CD8-positive, alpha-beta memory T cell (primary cell): ENCODE results near the gene WASF2. TPM values are rescaled to one million over a fixed set of nuclear protein-coding genes. Genes with fewer than 3 reads are reported as not detected.

Experiments used
- CTCF ChIA-PET: fragments of 350-600 bp; sonication (Branson Sonifier 250); formaldehyde crosslinking; loops from one replicate; lab custom pipeline; 2021; ENCODE audit warnings: antibody characterized with exemption; lab: Charles Lee
- POLR2A ChIA-PET: fragments of 350-600 bp; sonication (Branson Sonifier 250); formaldehyde crosslinking; loops from one replicate; lab custom pipeline; 2021; ENCODE audit warnings: antibody characterized with exemption; lab: Charles Lee
- DNase-seq, 5 donors: peaks; one replicate each; pipeline versions ENCODE4 v3.0.0 to v3.0.0-alpha.2; 2020 to 2022; ENCODE audit warnings: mixed read lengths in 1 of 5
- H3K27ac ChIP-seq: one replicate; pipeline ENCODE4 v1.7.0; 2013; ENCODE audit warnings: low read depth, mild to moderate bottlenecking, low read length, moderate library complexity
- H3K27me3 ChIP-seq: 2 replicates; pipeline ENCODE4 v1.7.0; 2013; ENCODE audit warnings: low read length, mild to moderate bottlenecking; ENCODE audit not compliant: insufficient read depth, poor library complexity, severe bottlenecking
- H3K36me3 ChIP-seq: 2 replicates; pipeline ENCODE4 v1.7.0; 2013; ENCODE audit warnings: mild to moderate bottlenecking, low read length, moderate library complexity; ENCODE audit not compliant: insufficient read depth
- H3K4me1 ChIP-seq: 2 replicates; pipeline ENCODE4 v1.7.0; 2013; ENCODE audit warnings: mild to moderate bottlenecking, low read length, moderate library complexity; ENCODE audit not compliant: insufficient read depth
- H3K4me3 ChIP-seq: 2 replicates; pipeline ENCODE4 v1.7.0; 2013; ENCODE audit warnings: mild to moderate bottlenecking, low read length
- H3K9me3 ChIP-seq: 2 replicates; pipeline ENCODE4 v1.7.0; 2013; ENCODE audit warnings: mild to moderate bottlenecking, low read length
- H3K27ac Mint-ChIP-seq, 8 donors: one replicate each; pipeline ENCODE4 v1.8.0; 2020 to 2021; ENCODE audit warnings: mixed read lengths in 8 of 8, mild to moderate bottlenecking in 6 of 8, inconsistent platforms in 3 of 8, moderate library complexity in 3 of 8
- H3K27me3 Mint-ChIP-seq, 2 donors: one replicate each; pipeline ENCODE4 v1.8.0; 2020 to 2021; ENCODE audit warnings: mixed read lengths in 2 of 2, mild to moderate bottlenecking in 1 of 2, moderate library complexity in 1 of 2
- H3K36me3 Mint-ChIP-seq, 3 donors: one replicate each; pipeline ENCODE4 v1.8.0; 2020 to 2021; ENCODE audit warnings: mixed read lengths in 3 of 3, inconsistent platforms in 1 of 3, mild to moderate bottlenecking in 1 of 3
- H3K4me1 Mint-ChIP-seq, 3 donors: one replicate each; pipeline ENCODE4 v1.8.0; 2020 to 2021; ENCODE audit warnings: mixed read lengths in 3 of 3, inconsistent platforms in 1 of 3, mild to moderate bottlenecking in 1 of 3
- H3K4me3 Mint-ChIP-seq, 7 donors: one replicate each; pipeline ENCODE4 v1.8.0; 2020 to 2021; ENCODE audit warnings: mixed read lengths in 7 of 7, mild to moderate bottlenecking in 6 of 7, moderate library complexity in 4 of 7, inconsistent platforms in 2 of 7
- H3K9me3 Mint-ChIP-seq, 5 donors: one replicate each; pipeline ENCODE4 v1.8.0; 2020 to 2022; ENCODE audit warnings: mixed read lengths in 5 of 5, mild to moderate bottlenecking in 3 of 5, moderate library complexity in 2 of 5, inconsistent platforms in 1 of 5
- polyA plus RNA-seq: library from polyadenylated mRNA; unstranded; fragments of 300-500 nt; fragmentation: Illumina TruSeq; gene quantifications from one replicate; pipeline ENCODE4 v1.2.3, GENCODE V29; 2021
- total RNA-seq, 2 experiments: library from RNA; stranded (reverse); gene quantifications; one replicate each; pipeline ENCODE4 v1.2.3, GENCODE V29; 2021

WASF2 gene
- total and polyA plus RNA-seq, 3 experiments from 2014 or later: 64.1 to 128 (median 120) TPM

DNA sequence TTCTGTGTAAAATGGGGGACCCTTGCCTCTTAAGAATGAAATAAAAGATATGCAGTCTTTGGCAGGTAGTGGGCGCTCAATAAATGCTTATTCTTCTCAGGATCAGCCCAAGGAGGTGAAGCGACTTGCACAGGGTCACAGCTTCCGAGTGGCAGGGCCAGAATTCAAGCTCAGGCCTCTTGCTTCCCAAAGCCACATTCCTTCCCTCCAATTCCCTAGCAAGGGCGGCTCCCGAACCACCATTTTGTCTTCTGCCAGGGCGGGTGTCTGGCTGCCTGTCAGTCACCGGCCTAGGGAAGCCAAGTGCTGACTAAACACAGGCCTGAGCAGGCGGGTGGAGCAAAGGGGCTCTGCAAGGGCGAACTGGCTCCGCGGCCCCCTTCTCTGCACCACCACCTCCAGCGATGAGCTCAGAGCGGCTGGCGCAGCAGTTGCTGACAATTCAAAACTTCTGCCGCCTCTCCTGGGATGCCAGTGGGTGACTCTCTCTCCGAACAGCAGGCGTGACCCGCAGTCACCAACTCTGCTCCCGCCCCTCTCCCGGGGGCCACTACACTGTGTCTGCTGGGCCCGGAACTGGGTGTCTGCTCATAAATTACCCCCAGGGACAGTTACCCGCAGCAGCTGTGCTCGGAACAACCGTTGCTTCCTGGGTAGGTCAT lies 86.8 kb downstream of the WASF2 start:
- Mint-ChIP-seq H3K36me3 (peaks cover 0 to 28% (median 4%) of the 10 kb centered on the region in 3 donors), H3K27me3 (peaks cover 0 to 1% of the 10 kb centered on the region in 2 donors), H3K9me3 (no peaks in the 10 kb centered on the region), H3K4me3 (peak overlapping the region in 5 of 7 donors; percentile 41 to 62 (median 45)), H3K4me1 (peaks cover 14 to 19% (median 15%) of the 10 kb centered on the region in 3 donors), H3K27ac (peak overlapping the region in 7 of 8 donors; percentile 29 to 96 (median 86))
- ChIA-PET POLR2A (no interaction called here), CTCF (interaction anchor here (1.0 to 13.6 kb wide), 8 partner anchors 9 to 266 kb away, joined by 3 to 283 read pairs (median 4); partner anchors contain the start of gene AHDC1)
- H3K36me3 ChIP-seq: no peaks in the 10 kb centered on the region
- peaks cover 17% of the 10 kb centered on the region for H3K4me1 ChIP-seq
- no peaks in the 10 kb centered on the region for H3K9me3 ChIP-seq
- H3K27ac ChIP-seq: no peak overlapping the region
- DNase-seq: peak in 3 of 5 donors; percentile 29 to 52 (median 46)
- no peaks in the 10 kb centered on the region for H3K27me3 ChIP-seq
- no peak overlapping the region for H3K4me3 ChIP-seq

- ChIA-PET CTCF (interaction anchor here (1.1 to 13.6 kb wide), 8 partner anchors 8 to 260 kb away, joined by 3 to 283 read pairs (median 4); partner anchors contain the start of gene AHDC1), POLR2A (no interaction called here)
- Mint-ChIP-seq H3K27ac (peak overlapping the region in 5 of 8 donors; percentile 47 to 96 (median 86)), H3K9me3 (no peaks in the 10 kb centered on the region), H3K4me1 (peaks cover 14 to 19% (median 15%) of the 10 kb centered on the region in 3 donors), H3K4me3 (peak overlapping the region in 1 of 7 donors; percentile 6), H3K36me3 (peaks cover 0 to 19% (median 4%) of the 10 kb centered on the region in 3 donors), H3K27me3 (peaks cover 0 to 1% of the 10 kb centered on the region in 2 donors)
- Histone ChIP-seq H3K36me3 (no peaks in the 10 kb centered on the region), H3K4me3 (no peak overlapping the region), H3K9me3 (no peaks in the 10 kb centered on the region), H3K4me1 (peaks cover 17% of the 10 kb centered on the region), H3K27ac (no peak overlapping the region), H3K27me3 (no peaks in the 10 kb centered on the region)
- DNase-seq: no peak
Measured at GRCh38 chr1:27402349-27402754, 87.6 kb downstream of the WASF2 start.

DNA sequence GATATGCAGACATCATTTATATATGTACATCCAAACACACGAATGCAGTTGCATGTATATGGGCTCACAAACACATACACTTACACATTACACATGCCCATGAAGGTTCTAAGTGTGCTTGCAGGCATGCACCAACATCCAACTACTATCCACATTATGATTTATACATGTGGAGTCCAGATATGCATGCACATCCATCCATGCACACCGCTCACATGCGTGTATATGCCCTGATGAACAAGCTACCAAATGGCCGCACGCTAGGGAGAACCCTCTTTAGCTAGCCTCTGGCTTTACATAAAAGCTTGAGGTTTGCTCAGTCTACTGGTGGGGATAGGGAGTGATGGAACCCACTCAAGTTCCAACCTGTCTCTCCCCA lies 89.0 kb downstream of the WASF2 start:
- no peaks in the 10 kb centered on the region for H3K36me3 ChIP-seq
- H3K27me3 Mint-ChIP-seq: peaks cover 0 to 1% of the 10 kb centered on the region in 2 donors
- POLR2A ChIA-PET: interaction anchor here (0.6 kb wide), 1 partner anchor 204 kb away, joined by 3 read pairs; no protein-coding TSS in a partner anchor
- no peaks in the 10 kb centered on the region for H3K9me3 ChIP-seq
- H3K4me1 Mint-ChIP-seq: peaks cover 14 to 19% (median 15%) of the 10 kb centered on the region in 3 donors
- no peak overlapping the region for H3K4me3 Mint-ChIP-seq
- H3K4me3 ChIP-seq: no peak overlapping the region
- peak overlapping the region in 6 of 8 donors; percentile 6 to 84 (median 14) for H3K27ac Mint-ChIP-seq
- H3K27ac ChIP-seq: no peak overlapping the region
- CTCF ChIA-PET: interaction anchor here (2.1 to 13.6 kb wide), 2 partner anchors 101 to 206 kb away, joined by 5 to 283 read pairs; no protein-coding TSS in a partner anchor
- peaks cover 17% of the 10 kb centered on the region for H3K4me1 ChIP-seq
- no peak for DNase-seq
- H3K9me3 Mint-ChIP-seq: no peaks in the 10 kb centered on the region
- no peaks in the 10 kb centered on the region for H3K27me3 ChIP-seq
- peaks cover 0 to 8% (median 0%) of the 10 kb centered on the region in 3 donors for H3K36me3 Mint-ChIP-seq

GRCh38 chr1:27400082-27400962 lies 89.6 kb downstream of the WASF2 start:
- POLR2A ChIA-PET: no interaction called here
- CTCF ChIA-PET: interaction anchor here (1.1 to 13.6 kb wide), 5 partner anchors 43 to 208 kb away, joined by 3 to 283 read pairs (median 4); no protein-coding TSS in a partner anchor
- H3K27me3 ChIP-seq: no peaks in the 10 kb centered on the region

GRCh38 chr1:27399251-27400025 lies 90.5 kb downstream of the WASF2 start:
- DNase-seq: no peak
- H3K9me3 ChIP-seq: no peaks in the 10 kb centered on the region
- POLR2A ChIA-PET: no interaction called here
- H3K9me3 Mint-ChIP-seq: no peaks in the 10 kb centered on the region
- peaks cover 26% of the 10 kb centered on the region for H3K4me1 ChIP-seq
- no peak overlapping the region for H3K4me3 ChIP-seq
- no peak overlapping the region for H3K4me3 Mint-ChIP-seq
- CTCF ChIA-PET: interaction anchor here (1.1 to 13.6 kb wide), 5 partner anchors 42 to 209 kb away, joined by 3 to 283 read pairs (median 4); no protein-coding TSS in a partner anchor
- no peaks in the 10 kb centered on the region for H3K27me3 ChIP-seq
- peak overlapping the region in 3 of 8 donors; percentile 29 to 52 (median 38) for H3K27ac Mint-ChIP-seq
- peaks cover 0 to 1% of the 10 kb centered on the region in 2 donors for H3K27me3 Mint-ChIP-seq
- H3K4me1 Mint-ChIP-seq: peaks cover 18 to 27% (median 27%) of the 10 kb centered on the region in 3 donors
- no peak overlapping the region for H3K27ac ChIP-seq
- no peaks in the 10 kb centered on the region for H3K36me3 ChIP-seq
- peaks cover 0 to 4% (median 0%) of the 10 kb centered on the region in 3 donors for H3K36me3 Mint-ChIP-seq

More at GRCh38 chr1:27400082-27400962, 89.6 kb downstream of the WASF2 start:
- Histone ChIP-seq H3K4me1 (peaks cover 20% of the 10 kb centered on the region), H3K27ac (no peak overlapping the region), H3K4me3 (no peak overlapping the region), H3K9me3 (no peaks in the 10 kb centered on the region), H3K36me3 (no peaks in the 10 kb centered on the region)
- Mint-ChIP-seq H3K9me3 (no peaks in the 10 kb centered on the region), H3K4me3 (no peak overlapping the region), H3K36me3 (peaks cover 0 to 5% (median 0%) of the 10 kb centered on the region in 3 donors), H3K4me1 (peaks cover 14 to 21% (median 18%) of the 10 kb centered on the region in 3 donors), H3K27ac (peak overlapping the region in 6 of 8 donors; percentile 6 to 84 (median 14)), H3K27me3 (peaks cover 0 to 1% of the 10 kb centered on the region in 2 donors)
- no peak for DNase-seq

GRCh38 chr1:27398405-27399149 lies 91.4 kb downstream of the WASF2 start:
- Mint-ChIP-seq H3K27me3 (peaks cover 0 to 1% of the 10 kb centered on the region in 2 donors), H3K4me1 (peaks cover 12 to 21% (median 20%) of the 10 kb centered on the region in 3 donors), H3K27ac (peak overlapping the region in 4 of 8 donors; percentile 26 to 70 (median 45)), H3K9me3 (no peaks in the 10 kb centered on the region), H3K4me3 (peak overlapping the region in 1 of 7 donors; percentile 40), H3K36me3 (no peaks in the 10 kb centered on the region)
- peaks cover 22% of the 10 kb centered on the region for H3K4me1 ChIP-seq
- H3K27me3 ChIP-seq: no peaks in the 10 kb centered on the region
- H3K4me3 ChIP-seq: no peak overlapping the region
- H3K27ac ChIP-seq: no peak overlapping the region
- CTCF ChIA-PET: interaction anchor here (0.9 to 13.6 kb wide), 7 partner anchors 10 to 210 kb away, joined by 3 to 283 read pairs (median 3); no protein-coding TSS in a partner anchor
- no peaks in the 10 kb centered on the region for H3K36me3 ChIP-seq
- DNase-seq: no peak
- POLR2A ChIA-PET: no interaction called here
- H3K9me3 ChIP-seq: no peaks in the 10 kb centered on the region
